Stimulated activated CD8-positive, alpha-beta memory T cell treated with anti-CD3 and anti-CD28 coated beads, Interleukin-2, amount 100 ng/mL, for 1 hour (primary cell): ENCODE results near the gene PGAM2.

Source experiments
- DNase-seq, 2 donors: peaks; one replicate each; pipeline ENCODE4 v3.0.0-alpha.2; 2020; ENCODE audit warnings: low read depth in 2 of 2

Gene PGAM2

GRCh38 chr7:44103923-44104859 lies 38.8 kb upstream of the PGAM2 start, which contains the start of gene AEBP1:
TSS of gene AEBP1 (plus strand) at chr7:44104345. CDS start at chr7:44104666, 321 bp downstream.
- DNase-seq, result no peak

GRCh38 chr7:44103566-44103922 lies 38.2 kb upstream of the PGAM2 start:
- no peak for DNase-seq

- DNase-seq, result no peak
These were observed 37.6 kb upstream of the PGAM2 start for GRCh38 chr7:44102846-44103565.

- no peak for DNase-seq
These were observed 36.8 kb upstream of the PGAM2 start for GRCh38 chr7:44101966-44102845.

GRCh38 chr7:44101303-44101965 lies 36.1 kb upstream of the PGAM2 start:
- DNase-seq, result no peak

- no peak for DNase-seq
These were observed 35.3 kb upstream of the PGAM2 start for GRCh38 chr7:44100458-44101302.

GRCh38 chr7:44099669-44100068 lies 34.3 kb upstream of the PGAM2 start:
- no peak for DNase-seq

GRCh38 chr7:44098092-44099068 lies 33.0 kb upstream of the PGAM2 start:
- no peak for DNase-seq

- DNase-seq, result no peak
These were observed 31.9 kb upstream of the PGAM2 start for GRCh38 chr7:44097064-44097932.

- DNase-seq, result no peak
These were observed 31.0 kb upstream of the PGAM2 start for GRCh38 chr7:44096326-44096881.

GRCh38 chr7:44095781-44096180 lies 30.4 kb upstream of the PGAM2 start:
- DNase-seq, result no peak

- no peak for DNase-seq
These were observed 29.7 kb upstream of the PGAM2 start for GRCh38 chr7:44094883-44095592.

- no peak for DNase-seq
These were observed 29.0 kb upstream of the PGAM2 start for GRCh38 chr7:44094365-44094764.

GRCh38 chr7:44093102-44093641 lies 27.8 kb upstream of the PGAM2 start:
- no peak for DNase-seq

- no peak for DNase-seq
These were observed 22.8 kb upstream of the PGAM2 start for GRCh38 chr7:44087911-44088838.

- no peak for DNase-seq
These were observed 21.3 kb upstream of the PGAM2 start for GRCh38 chr7:44086627-44087026.
